GM18909 (cell line): ENCODE measurements around the gene PUM2.

Experiments
- ATAC-seq: cut with Tn5 transposase; IDR thresholded peaks from one replicate; pipeline ENCODE4 v1.9.1; 2021; ENCODE audit warnings: mild to moderate bottlenecking; ENCODE audit not compliant: unreplicated experiment, poor library complexity

Gene PUM2

DNA sequence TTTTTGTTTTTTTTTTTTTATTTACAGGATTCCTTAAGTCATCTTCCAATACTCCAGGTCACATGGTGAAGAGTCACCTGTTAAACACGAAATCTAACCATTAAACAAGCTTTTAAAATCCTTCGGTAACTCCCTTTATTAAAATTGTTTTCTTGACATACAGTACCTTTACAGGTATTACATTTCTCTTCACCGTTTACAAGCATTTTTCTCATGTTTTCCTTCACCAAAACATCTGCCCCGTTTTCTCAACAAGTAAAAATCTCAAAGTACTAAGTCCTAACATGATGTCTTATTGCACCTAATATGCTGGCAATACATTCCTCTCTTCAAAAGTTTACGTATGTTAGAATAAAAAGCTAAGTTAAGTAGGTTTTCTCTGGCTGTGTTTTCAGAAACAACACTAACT is 1.1 kb downstream of the PUM2 start:
- no peak for ATAC-seq

GRCh38 chr2:20348542-20348941 is 2.1 kb downstream of the PUM2 start:
- no peak for ATAC-seq

GRCh38 chr2:20346565-20347381 is 3.9 kb downstream of the PUM2 start:
- no peak for ATAC-seq

GRCh38 chr2:20343128-20343527 is 7.5 kb downstream of the PUM2 start:
- ATAC-seq: no peak

- no peak for ATAC-seq
These were observed 11.6 kb downstream of the PUM2 start for GRCh38 chr2:20339012-20339411.

GRCh38 chr2:20334605-20335203 is 15.9 kb downstream of the PUM2 start:
- ATAC-seq: no peak

DNA sequence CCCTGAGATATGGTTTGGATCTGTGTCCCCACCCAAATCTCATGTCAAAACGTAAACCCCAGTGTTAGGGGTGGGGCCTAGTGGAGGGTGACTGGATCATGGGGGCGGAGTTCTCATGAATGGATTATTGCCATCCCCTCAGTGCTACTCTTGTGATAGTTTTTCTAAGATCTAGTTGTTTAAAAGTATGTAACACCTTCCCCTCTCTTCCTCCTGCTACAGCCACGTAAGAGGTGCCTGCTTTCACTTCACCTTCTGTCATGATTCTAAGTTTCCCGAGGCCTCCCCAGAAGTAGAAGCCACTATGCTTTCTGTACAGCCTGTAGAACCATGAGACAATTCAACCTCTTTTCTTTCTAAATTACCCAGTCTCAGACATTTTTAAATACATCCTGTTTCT is 16.9 kb downstream of the PUM2 start:
- peak; percentile 74 for ATAC-seq

DNA sequence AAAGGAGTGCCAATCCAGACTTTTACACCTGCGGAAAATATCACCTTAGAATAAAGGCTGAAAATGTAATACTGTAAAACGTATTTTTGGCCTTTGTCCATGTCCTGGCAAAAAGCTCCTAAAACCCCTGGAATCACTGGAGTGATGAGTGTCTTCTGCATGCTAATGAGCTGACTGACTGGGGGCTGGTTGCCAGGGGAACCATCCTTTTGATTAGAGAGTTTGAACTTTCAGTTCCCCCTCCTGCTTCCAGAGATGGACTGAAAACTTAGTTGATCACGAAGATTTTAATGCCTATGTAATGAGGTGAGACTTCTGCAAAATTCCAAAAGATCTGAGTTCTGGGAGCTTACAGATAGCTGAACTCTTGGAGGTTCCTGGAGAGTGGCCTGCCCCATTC is 20.5 kb downstream of the PUM2 start:
- no peak for ATAC-seq

GRCh38 chr2:20327370-20327769 is 23.3 kb downstream of the PUM2 start:
- no peak for ATAC-seq

DNA sequence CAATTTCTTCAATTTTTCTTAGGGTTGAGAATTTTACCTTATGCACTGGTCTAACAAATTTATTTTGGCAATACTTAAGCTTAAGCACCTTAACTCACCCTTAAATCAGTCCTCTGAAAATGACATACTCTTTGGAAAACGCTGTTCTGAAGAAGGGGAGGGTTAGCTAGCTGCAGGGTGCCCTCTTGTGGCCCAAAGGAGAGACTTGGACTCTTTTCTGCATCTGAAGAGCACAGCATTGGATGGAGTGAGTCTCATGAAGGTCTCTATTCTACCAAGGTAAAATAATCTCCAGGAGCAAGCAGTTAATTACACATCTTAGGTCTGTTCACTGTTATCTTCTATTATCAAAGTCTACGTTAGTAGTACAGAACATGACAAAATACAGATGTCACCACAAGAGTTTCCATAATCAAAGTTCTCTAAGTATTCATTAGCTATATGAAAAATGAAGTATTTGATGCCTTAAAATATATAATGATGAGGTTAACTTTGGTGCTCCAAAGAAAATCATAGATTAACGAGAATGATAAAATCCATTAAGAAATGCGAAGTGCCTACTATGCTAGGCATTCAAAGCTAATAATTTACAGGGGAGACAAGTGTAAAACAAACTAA is 24.4 kb downstream of the PUM2 start:
- ATAC-seq: peak; percentile 75

DNA sequence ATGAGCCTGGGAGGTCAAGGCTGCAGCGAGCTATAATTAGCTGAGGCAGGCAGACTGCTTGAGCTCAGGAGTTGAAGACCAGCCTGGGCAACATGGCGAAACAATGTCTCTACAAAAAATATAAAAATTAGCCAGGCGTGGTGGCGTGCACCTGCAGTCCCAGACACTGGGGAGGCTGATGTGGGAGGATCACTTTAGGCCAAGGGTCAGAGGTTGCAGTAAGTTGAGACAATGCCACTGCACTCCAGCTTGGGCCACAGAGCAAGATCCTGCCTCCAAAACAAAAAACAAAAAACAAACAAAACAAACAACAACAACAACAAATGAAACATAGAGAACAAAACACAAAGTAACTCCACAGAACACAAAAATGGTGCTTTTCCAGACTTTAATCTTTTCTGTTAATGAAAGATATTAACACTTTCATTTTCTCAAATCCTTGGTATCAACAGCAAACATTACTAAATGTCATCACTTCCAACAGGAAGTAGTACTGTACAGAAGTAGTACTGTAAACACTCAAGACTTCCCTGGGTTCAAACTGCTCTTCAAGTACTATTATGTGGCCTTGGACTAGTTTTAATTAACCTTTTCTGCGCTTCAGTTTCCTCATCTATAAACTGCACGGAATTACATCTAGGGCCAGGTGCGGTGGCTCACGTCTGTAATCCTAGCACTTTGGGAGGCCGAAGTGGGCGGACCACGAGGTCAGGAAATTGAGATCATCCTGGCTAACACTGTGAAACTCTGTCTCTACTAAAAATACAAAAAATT is 27.9 kb downstream of the PUM2 start:
- no peak for ATAC-seq

- no peak for ATAC-seq
These were observed 33.0 kb downstream of the PUM2 start for GRCh38 chr2:20317690-20318089.

DNA sequence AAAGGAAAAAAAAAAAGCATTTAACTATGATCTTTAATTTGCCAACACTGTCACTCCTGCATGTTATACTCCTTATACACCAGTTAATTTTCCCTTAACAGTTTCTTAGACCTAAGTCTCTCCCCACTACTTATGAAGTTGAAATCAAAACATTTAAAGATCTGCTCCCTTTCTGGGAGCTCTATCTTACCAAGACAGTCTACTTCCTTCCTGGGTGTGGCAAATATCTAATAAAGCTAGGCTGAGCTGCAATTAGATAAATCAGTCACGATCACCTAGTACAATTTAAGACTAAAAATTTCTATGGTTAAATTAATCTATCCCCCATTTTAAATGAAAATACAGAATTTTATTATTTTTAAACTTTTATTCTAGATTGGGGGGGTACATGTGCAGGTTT is 33.4 kb downstream of the PUM2 start:
- ATAC-seq: no peak

GRCh38 chr2:20314562-20315501 is 35.8 kb downstream of the PUM2 start:
- ATAC-seq: no peak

- ATAC-seq: no peak
These were observed 37.0 kb downstream of the PUM2 start for GRCh38 chr2:20313659-20314058.

DNA sequence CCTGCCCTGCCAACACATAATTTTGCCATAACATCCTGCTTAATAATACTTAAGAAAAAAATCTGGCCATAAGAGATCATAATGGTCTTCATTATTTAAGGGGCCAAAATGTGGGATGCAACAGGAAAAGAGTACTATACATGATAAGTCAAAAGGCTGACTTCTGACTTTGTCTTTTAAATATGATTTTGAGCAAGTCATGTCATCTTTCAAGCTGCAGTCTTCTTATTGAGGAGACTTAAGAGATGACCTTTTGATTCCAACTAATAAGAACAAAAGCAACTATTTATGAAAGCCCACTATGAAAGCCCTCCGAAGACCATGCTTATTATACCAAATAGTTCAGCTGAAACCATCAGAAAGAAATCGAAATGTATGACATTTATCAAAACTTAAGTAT is 41.6 kb downstream of the PUM2 start:
- no peak for ATAC-seq

GRCh38 chr2:20307311-20307710 is 43.3 kb downstream of the PUM2 start:
- ATAC-seq: no peak

DNA sequence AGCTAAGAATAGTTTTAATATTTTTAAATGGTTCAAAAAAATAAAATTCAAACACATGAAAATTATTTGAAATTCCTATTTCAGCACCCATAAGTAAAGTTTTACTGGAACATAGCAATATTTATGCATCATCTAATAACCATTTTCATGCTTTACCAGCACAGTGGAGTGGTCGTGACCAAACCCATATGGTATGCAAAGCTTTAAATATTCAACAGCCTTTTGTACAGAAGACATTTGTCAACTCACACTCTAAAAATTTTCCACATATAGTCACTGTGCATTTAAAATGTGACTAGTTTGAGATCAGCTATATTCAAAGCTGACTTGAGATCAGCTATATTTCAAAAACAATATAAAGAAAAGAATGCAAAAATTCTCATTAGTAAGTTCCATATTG is 46.2 kb downstream of the PUM2 start:
- no peak for ATAC-seq

- no peak for ATAC-seq
These were observed 46.7 kb downstream of the PUM2 start for GRCh38 chr2:20303966-20304365.

DNA sequence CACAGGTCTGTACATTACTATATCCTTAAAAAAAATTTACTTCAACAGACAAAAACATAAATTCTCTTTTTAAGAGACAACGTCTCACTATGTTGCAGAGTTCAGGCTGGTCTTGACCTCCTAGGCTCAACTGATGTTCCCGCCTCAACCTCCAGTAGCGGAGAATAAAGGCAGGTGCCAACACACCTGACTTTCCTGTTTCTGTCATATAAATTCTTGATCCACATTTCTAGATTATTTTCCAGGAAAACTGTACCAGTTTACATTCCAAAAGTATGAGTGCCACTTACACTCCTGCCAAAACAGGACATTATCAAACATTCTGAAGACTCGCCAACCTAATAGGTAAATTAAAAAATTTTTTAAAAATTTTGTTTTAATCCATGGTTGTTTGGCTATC is 48.6 kb downstream of the PUM2 start:
- ATAC-seq: no peak
